22Rv1 (cell line): ENCODE data around the gene MAPKAPK5.

Experiments used
- CTCF ChIP-seq: fragments of 450-650 bp; IDR thresholded peaks from 2 replicates; pipeline ENCODE4 v1.5.1; 2017; ENCODE audit warnings: mild to moderate bottlenecking
- ZFX ChIP-seq: fragments of 450-650 bp; IDR thresholded peaks from 2 replicates; pipeline ENCODE4 v1.6.1; 2017; ENCODE audit warnings: antibody characterized with exemption, borderline replicate concordance

GRCh38 chr12:111905502-111905901 lies 63.5 kb downstream of the MAPKAPK5 start:
- TF ChIP-seq CTCF (no peak), ZFX (no peak)
